GM19455 (cell line): ENCODE data around the gene DHRS3.

Experiments
- ATAC-seq: cut with Tn5 transposase; IDR thresholded peaks from one replicate; pipeline ENCODE4 v1.9.1; 2021; ENCODE audit not compliant: unreplicated experiment

Gene DHRS3

DNA sequence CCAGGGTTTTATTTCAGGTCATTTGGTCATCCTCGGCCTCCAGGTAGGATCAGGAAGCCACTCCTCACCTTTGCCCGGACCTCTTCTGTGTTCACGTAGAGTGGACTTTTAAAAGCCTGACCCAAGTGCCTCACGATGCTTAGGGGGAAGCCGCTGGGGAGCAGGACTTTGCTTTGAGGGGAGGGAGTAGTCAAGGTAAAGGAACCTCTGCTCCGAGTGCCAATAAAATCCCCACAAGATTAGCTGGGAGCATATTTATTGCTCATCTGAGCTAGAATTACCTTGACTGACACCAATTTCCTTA, 603 bp upstream of the DHRS3 start:
- no peak for ATAC-seq

GRCh38 chr1:12617511-12617900, 504 bp downstream of the DHRS3 start:
- no peak for ATAC-seq

GRCh38 chr1:12616709-12617373, 1.2 kb downstream of the DHRS3 start:
- ATAC-seq, result no peak

DNA sequence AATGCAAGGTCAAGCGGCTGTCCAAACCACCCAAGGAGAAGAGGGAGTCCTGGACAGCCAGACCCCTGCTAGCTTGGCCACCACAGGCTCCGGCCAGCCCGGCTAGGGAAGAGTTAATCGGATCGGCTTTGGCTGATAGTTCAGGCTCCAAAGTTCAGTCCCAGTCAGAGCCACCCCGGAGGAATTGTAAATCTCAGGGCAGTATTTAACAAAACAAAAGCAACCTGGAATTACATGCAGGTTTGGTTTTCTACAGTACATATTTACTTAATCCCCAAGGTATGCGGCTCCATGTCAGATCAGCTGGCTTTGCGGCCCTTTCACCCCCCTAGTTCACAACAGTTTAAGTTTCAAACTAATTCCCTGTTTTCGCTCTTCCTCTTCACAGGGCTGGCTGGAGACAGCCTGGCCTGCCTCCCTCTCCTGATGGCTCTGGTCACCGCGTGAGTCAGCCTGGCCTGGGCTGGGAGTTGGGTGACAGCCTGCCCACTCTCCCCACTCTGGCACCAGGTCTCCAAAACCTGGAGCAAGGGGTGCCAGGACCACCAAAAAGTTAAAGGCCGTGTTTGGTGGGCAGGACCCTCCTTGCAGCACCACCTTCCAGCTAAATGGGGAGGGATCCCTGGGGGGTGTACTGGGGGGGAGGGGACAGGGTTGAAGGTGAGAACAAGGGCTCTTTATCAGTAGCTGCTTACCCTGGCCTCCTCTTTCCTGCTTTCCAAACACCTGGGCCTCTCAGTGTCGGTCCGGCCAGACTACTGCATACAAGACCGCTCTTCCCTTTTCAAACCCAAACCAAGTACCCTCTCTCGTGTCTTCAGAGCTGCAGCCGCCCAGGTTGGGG, 1.9 kb downstream of the DHRS3 start:
- no peak for ATAC-seq

DNA sequence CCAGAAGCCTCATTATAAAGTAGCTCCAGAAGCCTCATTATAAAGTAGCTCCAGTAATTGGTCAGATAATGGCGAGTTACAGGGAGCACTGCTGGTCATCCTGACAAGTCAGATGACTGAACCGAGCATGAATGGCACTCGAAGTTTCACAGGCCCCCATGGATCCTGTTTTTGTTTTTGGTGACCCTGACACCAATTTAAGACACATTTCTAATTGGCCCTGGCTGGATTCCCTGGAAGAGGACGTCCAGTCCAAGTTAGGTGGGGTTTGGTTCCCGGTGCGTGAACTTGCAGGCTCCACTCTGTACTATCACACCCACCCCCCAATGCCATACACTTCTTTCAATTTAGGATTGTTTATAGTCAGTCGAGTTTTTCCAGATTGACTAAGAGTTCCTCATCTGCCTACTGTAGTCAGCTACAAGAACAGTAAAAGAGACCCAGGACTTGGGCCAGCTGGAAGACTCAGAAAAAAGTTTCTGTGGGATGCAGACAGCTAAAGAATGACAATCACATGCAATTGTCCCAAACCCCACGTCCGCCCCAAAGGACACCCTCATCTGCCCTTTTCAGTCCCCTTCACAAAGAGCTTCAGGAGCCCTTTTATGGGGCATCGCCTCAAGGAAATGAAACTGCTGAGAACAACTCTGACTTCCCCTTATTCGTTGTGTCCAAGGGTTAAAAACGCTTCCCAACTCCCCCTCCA, 2.7 kb downstream of the DHRS3 start:
- ATAC-seq, result no peak

DNA sequence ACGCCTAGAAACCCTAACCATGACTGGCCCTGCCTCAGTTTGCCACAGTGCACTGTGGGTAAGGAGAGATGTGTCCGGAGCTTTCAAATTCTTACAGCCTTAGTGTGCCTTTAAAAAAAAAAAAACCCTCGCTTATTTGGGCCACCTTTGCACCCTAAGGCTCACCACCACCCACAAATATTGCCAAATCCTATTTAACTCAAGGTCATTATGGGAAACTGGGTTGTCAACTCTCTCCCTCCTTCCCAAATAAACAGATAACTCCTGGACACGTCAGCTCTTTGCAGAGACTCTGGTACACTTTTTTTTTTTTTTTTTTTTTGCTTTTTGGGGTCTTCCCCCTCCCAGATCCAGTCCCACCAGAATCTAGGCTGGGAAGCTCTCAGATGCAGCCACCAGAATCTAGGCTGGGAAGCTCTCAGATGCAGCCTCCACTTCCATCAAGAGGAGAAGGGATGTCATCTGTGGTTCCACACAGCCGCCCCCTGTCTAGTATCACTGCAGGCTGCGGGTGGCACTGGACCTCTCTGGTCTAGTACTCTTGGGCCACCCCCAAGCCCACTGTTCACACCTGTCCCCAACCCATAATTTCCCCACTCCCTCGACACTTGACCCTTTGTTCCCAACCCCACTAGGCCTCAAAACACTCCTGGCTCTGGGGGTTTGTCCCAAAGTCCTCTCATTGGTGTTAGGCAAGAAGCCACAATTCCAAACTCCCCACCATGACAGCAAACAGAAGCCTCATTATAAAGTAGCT, 3.4 kb downstream of the DHRS3 start:
- ATAC-seq, result no peak

- no peak for ATAC-seq
Observed at GRCh38 chr1:12613180-12613579, 4.8 kb downstream of the DHRS3 start.

- ATAC-seq, result no peak
Observed at GRCh38 chr1:12610941-12611340, 7.1 kb downstream of the DHRS3 start.

GRCh38 chr1:12610305-12610935, 7.6 kb downstream of the DHRS3 start:
- ATAC-seq, result no peak

- no peak for ATAC-seq
Observed at GRCh38 chr1:12609469-12610003, 8.5 kb downstream of the DHRS3 start.

DNA sequence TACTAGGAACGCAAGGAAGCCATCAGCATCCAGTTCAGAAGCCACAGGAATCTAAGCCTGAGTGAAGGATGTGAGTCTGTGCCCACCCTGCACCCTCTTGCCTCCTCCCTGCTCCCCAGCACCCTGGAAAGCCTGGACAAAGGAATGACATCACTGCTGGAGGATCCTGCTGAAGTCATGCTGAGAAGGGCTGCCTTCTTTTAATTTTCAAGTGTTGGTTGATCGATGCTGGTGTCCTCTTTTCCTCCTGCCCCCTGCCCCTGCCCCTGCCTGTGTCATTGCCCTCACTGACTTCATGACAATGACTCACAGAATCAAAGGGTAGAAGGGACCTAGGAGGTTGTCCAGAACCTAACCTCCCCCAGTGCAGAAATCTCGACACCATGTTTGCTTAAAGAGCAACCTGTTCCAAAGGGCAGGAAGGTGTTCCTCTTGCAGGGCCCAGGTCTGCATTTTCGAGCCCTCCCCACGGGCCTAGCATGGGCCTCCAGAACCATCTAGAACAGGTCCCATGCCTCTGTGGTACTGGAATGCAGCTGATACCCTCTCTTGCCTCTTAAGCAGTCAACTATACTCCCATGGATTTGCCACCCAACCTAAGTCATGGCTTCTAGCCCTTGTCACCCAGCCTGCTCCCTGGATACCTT, 9.6 kb downstream of the DHRS3 start:
- no peak for ATAC-seq

DNA sequence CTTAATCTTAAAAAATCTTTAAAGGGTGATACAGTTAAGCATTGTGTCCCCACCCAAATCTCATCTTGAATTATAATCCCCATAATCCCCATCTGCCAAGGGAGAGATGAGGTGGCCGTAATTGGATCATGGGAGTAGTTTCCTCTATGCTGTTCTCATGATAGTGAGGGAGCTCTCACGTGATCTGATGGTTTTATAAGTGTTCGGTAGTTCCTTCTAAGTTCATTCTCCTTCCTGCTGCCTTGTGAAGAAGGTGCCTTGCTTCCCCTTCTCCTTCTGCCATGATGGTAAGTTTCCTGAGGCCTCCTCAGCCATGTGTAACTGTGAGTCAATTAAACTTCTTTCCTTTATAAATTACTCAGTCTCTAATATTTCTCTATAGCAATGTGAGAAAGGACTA, 10.7 kb downstream of the DHRS3 start:
- no peak for ATAC-seq

DNA sequence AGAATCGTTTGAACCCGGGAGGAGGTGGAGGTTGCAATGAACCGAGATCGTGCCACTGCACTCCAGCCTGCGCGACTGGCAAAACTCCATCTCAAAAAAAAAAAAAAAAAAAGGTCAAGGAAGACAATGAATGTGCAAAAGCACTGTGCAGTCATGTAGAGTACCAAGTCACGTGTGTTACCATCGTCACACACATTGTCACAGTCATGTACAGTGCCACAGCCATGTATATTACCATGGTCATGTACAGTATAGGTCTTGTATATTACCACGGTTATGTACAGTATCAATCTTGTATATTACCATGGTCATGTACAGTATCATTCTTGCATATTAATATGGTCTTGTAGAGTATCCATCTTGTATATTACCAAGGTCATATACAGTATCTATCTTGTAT, 13.0 kb downstream of the DHRS3 start:
- no peak for ATAC-seq

DNA sequence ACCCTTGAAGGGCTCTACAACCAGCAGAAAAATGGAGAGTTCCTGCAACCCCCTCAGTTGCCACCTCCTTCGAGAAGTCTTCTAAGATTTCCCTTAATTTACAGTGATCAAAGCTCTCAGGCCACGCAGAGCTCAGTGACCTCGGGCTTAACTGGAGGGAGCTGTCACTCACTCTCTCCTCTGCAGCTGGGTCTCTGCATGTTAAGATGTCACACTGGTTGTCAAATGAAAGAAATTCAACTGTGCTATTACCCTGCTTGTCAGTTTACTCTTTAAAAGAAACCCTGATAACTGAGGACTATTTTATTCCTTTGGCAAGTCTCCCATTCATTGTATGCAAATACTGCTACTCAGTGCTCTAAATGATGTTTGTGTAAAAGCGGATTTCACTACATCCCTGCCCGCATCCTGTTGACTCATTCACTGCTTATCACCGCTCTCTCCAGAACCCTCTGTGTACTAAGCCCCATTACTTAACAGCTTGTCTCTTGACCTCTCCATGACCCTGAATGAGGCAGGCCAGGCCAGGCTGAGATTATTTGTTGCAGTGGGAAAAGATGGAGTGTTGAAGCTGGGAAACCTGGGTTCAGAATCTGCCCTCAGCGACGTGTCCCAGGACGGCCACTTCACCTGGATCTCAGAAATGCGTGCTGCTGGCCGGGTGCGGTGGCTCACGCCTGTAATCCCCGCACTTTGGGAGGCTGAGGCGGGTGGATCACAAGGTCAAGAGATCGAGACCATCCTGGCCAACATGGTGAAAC, 13.7 kb downstream of the DHRS3 start:
- no peak for ATAC-seq

DNA sequence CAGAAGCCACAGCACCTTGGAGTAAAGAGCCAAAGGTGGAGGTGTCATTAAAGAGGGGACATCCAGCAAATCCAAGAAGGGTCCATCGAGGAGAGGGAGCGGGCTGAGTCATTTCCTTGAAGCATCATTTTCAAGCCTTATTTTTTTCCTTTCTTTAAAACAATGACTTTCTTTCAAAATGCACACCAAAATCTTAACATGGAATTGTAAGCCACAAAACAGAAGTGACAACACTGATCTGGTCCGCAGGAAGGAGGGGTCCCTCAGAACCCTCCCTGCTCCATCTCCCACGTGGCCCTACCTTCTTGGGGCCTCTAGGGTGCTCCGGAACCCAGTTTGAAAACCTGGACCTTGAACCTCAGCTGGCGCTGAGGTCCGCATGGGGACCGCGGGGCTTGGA, 14.8 kb downstream of the DHRS3 start:
- ATAC-seq, result no peak

DNA sequence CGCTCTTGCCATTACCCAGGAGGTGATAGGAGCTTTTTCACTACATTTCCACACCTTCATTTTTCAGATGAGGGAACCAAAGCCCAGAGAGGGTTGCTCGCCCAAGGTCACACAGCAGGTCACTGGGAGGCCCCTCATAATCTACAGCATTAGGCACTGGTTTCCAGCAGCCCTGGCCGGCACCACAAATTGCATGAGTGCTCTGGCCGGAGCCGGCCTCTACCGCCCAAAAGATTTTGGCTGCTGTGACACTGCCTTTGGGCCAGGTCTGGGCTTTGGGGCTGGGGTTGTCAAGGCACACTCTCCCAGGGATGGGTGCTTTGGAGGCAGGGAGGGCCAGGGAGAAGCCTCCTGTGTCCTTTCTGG, 15.4 kb downstream of the DHRS3 start:
- no peak for ATAC-seq

- ATAC-seq, result no peak
Observed at GRCh38 chr1:12601700-12602658, 16.0 kb downstream of the DHRS3 start.

GRCh38 chr1:12600880-12601633, 17.0 kb downstream of the DHRS3 start:
- no peak for ATAC-seq
